ENCODE measurements around the gene SLC16A10.
"Not testable (repeated sequence)": the region's sequence is repeated elsewhere in the genome, so short reads cannot be mapped to it uniquely, and the experiment has no call there.

SLC16A10 gene

DNA sequence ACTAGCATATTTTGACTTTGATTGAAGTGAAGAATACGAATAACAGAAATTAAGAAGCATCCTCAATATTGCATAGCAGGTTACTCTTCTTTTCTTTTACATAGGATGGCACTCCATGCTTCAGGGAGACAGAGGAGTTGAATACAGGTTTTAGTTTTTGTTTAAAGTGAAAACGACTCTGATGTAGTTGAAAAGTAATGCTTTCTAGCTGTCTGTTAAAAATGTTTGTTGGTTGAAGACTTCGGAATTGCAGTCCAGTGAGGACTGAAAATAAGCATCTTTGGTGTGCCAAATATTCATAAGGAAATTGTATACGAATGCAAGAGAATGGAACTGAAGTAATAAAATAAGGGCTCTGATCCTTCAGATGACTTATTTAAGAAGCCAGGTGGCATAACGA lies 618 bp upstream of the SLC16A10 start:
- FAIRE-seq = no peak
- DNase-seq (ENCODE audit: low spot score) = no peak

DNA sequence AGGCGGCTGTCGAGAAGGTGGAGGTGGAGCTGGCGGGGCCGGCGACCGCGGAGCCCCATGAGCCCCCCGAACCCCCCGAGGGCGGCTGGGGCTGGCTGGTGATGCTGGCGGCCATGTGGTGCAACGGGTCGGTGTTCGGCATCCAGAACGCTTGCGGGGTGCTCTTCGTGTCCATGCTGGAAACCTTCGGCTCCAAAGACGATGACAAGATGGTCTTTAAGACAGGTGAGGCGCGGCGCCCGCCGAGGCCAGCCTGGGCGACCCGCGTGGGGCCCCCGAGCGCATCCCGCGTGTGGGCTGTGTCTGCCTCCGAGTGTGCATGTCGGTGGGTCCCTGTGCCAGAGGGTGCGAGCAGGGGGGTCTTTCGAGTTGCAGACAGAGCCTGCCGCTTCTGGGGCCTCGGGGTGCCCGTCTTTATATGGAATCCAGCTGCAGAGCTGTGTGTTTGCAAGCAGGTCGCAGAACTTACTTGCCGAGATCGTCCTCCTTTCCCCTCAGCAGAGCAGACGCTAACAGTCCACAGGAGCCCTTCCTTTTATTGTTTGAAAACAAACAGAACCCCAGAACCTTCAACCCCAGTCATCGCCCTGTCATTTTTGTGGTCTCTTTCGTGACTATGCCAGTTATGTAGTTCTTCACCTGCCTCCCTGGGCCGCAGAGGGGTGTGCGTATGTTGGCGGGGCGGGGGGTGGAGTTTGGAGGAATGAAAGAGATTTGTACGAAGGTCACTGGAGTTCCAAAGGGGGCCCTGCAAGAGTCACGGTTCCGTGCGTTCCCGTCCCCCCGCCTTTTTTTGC lies 766 bp downstream of the SLC16A10 start:
- no peak for DNase-seq (ENCODE audit: low spot score)
- FAIRE-seq = no peak

DNA sequence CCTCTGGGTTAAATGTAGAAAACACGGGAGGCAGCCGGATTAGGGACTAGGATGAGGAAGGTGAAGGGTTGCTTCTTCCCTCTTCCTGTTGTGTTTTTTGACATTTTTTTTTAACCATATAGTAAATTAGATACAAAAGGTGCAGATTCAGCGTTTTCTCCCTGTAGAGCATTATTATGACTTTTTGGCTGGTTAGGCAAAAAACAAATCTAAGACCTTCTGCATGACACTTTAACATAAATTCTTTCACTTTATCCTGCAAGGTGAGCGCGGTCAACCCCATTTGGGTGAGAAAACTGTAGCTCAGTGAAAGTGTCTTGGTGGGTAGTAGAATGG lies 1.3 kb downstream of the SLC16A10 start:
- FAIRE-seq = no peak
- no peak for DNase-seq (ENCODE audit: low spot score)

DNA sequence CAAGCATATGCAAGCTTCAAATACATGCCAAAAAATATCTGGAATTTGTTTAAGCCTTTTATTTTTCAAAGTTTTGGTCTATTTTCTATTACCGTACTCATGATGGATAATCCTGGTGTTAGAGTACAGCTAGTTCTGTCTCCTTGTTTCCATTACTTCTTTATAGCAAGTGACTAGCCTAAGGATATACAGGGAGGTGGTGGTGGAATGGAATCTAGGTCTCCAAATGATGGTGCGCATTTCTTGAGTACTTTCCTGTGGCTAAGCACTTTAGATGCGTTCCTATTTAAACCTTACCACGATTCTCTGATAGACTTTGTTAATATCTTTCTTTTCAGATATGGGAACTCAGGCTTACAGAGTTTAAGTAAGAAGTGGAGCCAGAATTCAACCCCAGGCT lies 3.5 kb downstream of the SLC16A10 start:
- no peak for DNase-seq (ENCODE audit: low spot score)
- no peak for FAIRE-seq

DNA sequence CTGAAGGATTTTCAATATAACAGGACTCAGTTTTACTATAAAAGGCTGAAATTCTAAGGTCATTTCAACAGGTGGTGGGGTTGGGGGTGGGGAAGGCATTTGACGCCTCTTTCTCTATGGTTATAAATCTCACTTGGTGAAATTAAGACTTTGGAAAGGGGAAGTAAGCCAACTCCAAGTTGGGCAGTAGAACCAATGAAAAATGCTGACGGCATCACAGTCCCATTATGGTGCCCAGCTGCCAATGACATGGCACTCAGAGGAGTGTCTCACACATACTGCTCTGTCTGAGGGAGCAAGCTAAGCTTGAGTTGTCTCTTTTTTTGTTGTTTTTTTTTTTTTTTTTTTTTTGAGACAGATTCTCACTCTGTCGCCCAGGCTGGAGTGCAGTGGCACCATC lies 4.7 kb downstream of the SLC16A10 start:
- DNase-seq (ENCODE audit: low spot score) (no peak), FAIRE-seq (no peak)

DNA sequence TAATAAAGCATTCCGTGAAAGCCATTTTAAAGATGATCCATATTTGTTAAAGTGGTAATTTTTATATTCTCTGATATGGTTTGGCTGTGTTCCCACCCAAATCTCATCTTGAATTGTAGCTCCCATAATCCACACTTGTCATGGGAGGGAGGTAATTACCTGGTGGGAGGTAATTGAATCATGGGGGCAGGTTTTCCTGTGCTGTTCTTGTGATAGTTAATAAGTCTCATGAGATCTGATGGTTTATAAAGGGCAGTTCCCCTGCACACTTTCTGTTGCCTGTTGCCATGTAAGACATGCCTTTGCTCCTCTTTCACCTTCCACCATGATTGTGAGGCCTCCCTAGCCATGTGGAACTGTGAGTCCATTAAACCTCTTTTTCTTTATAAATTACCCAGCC lies 8.2 kb downstream of the SLC16A10 start:
- DNase-seq (ENCODE audit: low spot score); FAIRE-seq: not testable (repeated sequence)

DNA sequence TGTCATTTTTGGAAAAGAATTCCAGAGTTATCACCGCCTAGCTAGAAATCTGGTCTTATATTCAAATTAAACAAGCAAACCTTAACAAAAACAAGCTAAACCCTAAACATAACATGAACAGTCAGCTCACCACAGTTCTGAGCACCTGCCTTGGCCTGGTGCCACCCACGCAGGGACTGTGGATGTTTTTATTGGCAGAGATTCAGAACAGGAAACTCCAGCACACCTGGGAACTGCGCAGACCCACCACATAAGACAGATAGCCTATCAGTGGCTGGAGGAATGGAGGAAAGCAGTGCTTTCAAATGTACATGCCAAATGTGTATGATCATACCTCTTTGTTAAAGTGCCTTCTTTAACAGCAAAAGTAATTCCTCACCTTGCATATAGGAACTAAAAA lies 8.9 kb downstream of the SLC16A10 start:
- DNase-seq (ENCODE audit: low spot score) = no peak
- FAIRE-seq = no peak

DNA sequence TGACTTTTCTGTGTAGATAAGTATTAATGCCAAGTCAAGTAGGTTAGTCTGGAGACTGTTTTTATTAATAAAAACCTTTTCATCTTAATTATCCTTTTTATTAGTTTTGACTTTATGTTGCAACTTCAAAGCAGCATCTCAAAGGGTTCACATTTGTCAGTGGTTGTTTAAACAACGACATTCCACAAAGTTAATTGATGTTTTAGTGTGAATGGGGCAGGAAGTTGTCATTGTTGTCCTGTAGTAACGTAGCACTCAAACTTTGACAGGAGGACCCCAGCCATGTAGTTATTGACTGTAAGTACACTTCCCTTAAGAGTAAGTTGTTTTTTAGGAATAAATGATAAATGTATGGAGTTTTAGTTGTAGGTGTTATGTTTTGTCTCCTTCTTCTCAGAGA lies 11.3 kb downstream of the SLC16A10 start:
- DNase-seq (ENCODE audit: low spot score) (no peak), FAIRE-seq (no peak)

DNA sequence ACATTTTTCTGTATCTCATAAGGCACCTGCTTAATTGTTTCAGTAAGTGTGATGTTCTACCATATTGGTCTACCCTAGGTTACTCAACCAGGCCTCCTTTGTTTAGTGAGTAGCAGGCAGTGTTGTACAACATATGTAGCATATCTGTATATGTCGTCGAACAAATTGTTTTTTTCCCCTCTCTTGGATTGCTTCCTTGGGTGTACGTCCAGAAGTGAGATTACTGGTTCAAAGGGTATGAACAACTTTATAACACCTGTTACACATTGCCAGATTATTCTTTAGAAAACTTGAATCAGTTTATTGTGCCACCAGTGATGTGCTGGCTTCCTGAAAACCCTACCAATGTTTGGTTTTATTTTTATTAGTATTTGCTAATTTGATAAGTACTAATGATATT lies 14.7 kb downstream of the SLC16A10 start:
- FAIRE-seq (no peak), DNase-seq (ENCODE audit: low spot score) (no peak)

DNA sequence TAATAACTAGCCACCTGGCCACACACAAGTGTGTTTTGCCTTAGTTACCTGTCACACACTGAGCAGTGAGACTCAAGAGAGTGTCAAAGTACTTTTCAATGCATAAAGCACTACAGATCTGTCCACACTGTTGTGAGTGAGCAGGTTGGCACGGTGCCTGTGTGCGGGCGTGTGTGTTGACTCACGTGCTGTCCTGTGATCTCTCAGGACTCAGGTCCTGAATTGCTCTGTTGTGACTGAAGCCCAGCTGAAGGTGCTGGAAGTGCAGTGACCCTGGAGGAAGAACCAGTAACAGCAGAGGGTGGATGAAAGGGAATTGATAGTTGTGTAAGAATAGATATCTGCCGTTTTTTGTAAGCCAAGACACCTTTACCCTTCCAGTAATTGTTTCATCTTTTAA lies 18.3 kb downstream of the SLC16A10 start:
- peak; percentile 28 for DNase-seq (ENCODE audit: low spot score)
- no peak for FAIRE-seq

DNA sequence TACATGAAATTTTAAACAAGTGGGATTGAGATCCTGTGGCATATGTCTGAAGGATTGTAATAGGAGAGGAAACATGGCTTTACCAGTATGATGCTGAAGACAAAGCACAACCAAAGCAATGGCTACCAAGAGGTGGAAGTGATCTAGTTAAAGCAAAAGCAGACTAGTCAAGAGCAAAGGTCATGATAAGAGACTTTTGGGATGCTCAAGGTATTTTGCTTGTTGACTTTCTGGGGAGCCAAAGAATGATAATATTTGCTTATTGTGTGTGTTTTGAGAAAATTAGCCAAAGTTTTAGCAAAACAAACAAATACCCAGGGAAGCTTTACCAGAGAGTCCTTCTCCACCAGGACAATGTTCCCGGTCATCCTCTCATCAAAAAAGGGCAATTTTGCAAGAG lies 20.3 kb downstream of the SLC16A10 start:
- FAIRE-seq = no peak
- no peak for DNase-seq (ENCODE audit: low spot score)

DNA sequence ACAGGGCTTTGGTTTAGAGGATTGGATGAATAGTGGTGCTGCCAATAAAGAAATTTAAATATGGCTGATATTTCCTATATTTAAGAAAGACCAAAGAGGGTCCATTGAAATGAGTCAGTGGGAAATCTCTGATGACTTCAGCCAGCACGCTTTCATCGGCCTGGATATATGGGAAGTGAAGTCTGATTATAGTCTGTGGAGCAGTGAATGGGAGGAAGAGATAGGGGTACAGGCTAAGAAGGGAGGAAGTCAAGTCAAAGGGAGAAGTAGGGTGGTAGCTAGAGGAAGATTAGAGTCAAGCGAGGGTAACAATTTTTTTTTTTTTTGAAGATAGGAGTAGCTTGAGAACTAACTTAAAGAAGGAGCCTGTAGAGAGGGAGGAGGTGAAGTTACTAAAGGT lies 22.7 kb downstream of the SLC16A10 start:
- FAIRE-seq = no peak

DNA sequence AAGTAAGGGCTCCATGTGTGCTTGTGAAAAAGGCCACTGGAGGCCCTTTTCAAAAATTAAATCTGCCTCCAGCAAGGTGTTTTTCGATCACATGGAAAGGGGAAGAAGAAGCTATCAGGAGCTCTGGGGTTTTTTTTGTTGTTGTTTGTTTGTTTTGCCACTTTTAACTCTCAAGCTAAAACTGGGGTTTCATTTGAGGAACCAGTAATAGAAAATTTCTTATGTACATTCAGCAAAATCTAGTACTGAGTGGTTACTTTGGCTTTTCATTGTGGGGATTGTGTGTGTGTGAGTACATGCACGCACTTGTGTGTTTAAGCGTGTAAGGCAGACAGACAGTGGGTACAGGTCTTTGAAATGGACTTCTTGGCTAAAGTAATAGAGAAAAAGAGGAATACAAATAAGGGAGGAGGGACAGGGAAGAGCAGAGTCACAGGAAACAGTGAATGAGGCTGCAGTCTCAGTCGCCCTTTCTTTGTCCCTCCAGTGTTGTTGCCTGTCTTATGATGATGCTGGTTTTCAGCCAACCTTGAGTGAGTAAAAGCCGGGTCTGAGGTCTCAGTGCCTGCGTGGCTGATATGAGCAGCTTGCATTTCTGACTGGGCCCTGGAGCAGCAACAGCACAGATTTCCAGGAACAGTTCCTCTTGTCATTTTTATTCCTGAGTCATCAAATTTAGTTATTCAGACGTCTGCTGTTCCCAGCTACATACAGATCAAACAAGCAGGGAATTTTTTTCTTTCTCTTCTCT lies 26.2 kb downstream of the SLC16A10 start:
- FAIRE-seq = no peak
- no peak for DNase-seq (ENCODE audit: low spot score)

More for the DNA sequence above, 22.7 kb downstream of the SLC16A10 start:
- no peak for DNase-seq (ENCODE audit: low spot score)

DNA sequence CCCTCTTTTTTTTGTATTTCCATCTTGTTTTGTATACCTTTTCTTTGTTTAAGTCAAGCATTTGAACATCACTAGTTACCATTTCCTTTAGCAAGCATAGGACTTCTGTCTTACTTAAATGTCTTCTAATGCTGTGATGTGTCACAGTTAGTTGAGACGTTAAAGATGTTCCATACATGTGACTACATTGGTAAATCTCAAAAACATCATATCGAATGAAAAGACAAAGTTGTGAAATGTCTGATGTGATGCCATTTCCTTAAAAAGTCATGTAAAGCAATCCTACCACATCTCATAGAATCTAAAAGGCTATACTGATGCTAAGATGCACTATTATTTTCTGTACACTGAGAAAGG lies 26.8 kb downstream of the SLC16A10 start:
- FAIRE-seq (no peak), DNase-seq (ENCODE audit: low spot score) (no peak)

DNA sequence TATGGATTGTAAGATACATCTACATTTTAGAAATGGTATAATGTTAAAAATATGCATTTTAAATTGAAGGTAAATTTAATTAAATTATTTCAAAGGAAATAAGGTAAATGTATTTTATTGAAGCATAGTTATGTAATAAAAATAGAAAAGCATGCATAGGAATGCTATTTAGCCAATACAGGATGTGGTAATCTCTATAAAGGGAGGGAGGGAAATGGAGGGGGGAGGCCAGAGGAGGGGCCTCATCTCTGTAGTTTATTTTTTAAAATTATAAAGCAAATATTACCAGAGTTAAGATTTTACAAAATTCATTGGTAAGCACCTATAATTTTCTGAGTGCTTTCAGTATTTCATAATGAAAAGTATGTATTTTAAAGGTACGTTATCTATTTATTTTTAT lies 27.2 kb downstream of the SLC16A10 start:
- DNase-seq (ENCODE audit: low spot score) (no peak), FAIRE-seq (no peak)

DNA sequence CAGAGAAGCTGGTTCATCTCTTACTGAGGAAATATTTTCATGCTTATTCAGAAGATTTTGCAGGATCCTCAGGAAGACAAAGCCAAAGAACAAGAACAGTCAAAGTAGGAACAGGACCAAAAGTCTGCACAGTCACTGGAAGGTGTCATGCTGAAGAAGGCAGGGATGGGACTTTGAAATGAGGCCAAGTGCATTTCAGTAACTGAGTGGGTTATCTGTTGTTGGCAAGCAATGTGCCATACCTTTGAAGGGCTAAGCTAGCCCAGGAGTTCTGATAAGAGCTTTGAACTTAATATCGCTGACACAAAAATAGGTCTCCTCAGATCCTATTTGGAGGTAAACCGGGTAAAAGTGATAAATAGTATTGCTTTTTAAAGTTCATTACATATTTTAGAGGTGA lies 31.5 kb downstream of the SLC16A10 start:
- no peak for DNase-seq (ENCODE audit: low spot score)

DNA sequence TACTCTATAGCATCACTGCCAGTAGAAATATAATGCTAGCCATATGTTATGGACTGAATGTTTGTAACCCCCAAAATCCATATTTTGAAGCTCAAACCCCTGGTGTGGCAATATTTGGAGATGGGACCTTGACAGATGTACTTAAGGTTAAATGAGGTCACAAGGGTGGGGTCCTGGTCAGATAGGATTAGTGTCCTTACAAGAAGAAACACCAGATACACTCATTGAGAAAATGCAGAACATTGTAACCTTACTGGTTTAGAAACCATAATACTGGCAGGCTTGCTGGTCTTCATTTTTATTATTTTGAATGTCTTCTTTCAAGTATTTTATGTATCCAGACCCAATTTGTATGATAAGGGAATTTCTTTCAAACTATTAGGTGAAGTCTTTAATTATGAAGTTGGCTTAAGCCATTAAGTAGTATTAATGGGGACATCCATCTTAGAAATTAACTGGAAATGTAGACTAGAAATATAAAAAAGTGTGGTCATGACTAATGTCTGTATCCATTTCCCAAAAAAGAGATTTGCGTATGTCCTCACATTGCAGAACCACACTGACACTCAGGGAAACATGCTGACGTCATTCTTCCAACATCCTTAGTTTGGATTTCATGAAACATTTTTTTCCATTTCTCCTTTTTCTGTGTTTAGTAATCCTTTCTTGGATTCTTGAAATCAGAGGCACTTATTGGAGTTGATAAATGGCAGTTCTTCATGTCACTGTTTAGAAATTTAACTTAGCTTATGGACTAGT lies 32.4 kb downstream of the SLC16A10 start:
- FAIRE-seq = no peak
- DNase-seq (ENCODE audit: low spot score) = no peak

More for the DNA sequence above, 31.5 kb downstream of the SLC16A10 start:
- no peak for FAIRE-seq

DNA sequence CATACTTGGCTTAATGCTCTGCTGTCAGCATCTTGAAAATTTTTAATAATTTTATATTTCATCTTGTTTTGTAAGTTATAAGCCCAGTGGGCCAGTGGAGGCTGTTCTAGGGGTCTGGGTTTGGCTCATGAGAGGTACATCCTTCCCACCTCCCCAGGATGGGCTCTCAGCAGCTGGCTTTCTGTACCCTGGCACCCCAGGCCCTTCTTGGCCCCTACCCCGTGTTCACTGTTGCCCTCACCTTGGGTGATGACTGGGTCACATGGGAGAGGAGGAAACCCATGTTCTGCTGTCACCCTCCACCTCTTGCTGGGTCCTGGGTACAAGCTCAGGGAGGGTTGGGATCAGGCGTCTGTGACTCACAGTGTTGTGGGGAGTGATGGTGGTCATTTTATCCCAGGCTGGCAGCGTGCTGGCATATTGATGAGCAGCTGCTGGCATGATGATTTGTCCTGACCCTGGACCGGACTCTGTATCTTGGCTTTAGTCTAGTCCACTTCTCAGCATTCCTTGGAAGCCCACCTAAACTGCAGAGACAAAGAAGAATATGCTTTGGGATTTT lies 34.6 kb downstream of the SLC16A10 start:
- DNase-seq (ENCODE audit: low spot score) (no peak), FAIRE-seq (no peak)

DNA sequence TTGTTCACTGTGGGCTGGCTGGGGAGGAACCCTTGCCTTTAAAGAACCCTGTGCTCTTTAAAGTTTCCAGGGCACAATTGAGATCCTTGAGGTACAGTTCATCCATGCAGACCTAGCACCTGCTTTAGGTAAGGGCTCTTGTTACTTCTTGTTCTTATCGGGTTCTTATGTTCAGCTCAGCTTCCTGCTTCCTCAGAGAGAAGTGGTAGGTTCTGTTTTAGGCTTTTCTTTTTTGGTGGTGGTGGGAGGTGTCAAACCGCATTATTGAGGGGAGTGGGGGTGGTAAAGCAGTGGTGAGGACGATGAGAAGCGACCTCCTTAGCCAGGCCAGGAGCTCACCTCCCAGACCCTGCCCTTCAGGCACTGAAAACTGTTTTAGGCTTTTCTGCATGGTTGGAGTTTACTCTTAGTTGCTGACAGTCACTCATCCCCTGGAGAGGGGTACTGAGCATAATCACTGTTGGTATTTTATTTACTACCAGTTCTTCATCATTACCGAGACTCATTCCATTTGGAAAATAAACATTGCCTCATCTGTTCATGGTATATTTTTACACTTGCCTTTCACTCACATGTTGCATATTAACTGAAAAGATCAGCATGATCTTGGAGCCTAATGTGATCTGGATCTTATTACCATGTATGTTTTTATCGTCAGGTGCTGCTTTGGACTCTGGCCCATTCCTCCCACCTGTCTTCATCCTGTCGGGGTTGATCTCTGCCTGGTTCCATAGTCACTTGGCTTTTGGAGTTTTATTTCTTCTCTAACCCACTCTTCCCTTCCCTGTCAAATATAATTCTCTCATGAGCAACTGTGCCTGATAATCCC lies 35.4 kb downstream of the SLC16A10 start:
- DNase-seq (ENCODE audit: low spot score) = no peak
- no peak for FAIRE-seq

DNA sequence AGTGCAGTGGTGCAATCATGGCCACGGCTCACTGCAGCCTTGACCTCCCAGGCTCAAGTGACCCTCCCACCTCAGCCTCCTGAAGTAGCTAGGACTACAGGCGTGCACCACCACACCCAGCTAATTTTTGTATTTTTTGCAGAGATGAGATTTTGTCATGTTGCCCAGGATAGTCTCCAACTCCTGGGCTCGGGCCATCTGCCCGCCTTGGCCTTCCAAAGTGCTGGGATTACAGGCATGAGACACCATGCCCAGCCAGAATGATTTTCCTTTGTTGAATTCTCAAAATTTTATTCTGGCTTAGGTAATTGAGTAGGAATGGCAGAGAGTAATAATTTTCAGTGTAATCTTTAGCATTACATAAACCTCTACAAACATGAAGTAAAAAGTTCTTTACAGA lies 37.1 kb downstream of the SLC16A10 start:
- DNase-seq (ENCODE audit: low spot score) = no peak
- no peak for FAIRE-seq

DNA sequence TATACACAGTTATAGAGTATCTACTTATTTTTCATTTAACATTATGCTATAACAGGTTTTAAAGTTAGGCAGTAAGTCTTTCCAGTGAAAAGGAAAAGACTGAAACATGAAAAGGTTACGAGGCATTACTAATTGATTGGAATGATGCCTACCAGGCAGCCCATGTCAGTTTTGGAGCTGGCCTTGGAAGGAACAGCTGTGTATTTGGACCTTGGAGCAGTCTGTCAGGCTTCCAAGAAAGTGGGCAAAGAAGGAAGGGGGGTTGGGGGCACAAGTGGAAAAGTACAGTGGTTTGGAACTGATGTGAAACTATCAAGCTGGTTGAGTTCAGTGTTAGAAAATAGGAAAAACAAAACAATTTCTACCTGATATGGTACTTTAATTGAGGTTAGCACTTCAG lies 41.7 kb downstream of the SLC16A10 start:
- DNase-seq (ENCODE audit: low spot score) (no peak), FAIRE-seq (no peak)

Measured in RCC 7860 (cell line).